ENCODE data around the gene USH2A.

DNA sequence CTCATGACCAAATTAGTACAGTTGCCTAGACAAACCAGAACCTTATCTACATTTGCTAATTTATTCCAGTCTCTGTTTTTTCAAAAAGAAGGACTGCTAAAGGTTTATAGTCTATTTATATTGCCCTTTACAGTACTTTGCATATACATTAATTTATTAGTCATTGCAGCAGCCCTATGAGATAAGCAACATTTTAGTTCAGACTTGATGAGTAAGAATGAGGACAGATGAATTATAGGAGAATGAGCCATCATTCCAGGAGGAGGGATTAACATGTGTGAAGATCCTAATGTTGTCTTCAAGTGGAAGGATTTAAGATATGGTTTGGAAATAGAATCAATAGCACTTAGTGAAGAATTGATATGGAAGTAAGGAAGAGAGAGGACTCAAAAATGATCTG, 703.7 kb downstream of the USH2A start:
- no peak for TF ChIP-seq CTCF (IDR thresholded peaks at IDR 0.05)
- no peak for TF ChIP-seq POLR2A (IDR thresholded peaks at IDR 0.05)

Measured in tibial nerve (tissue), 3 donors.